Activated naive CD4-positive, alpha-beta T cell treated with anti-CD3 and anti-CD28 coated beads, Interleukin-2, amount 50 U/mL, for 24 hours (primary cell): ENCODE data around the gene SRGAP3.

Experiments
- H3K27ac Mint-ChIP-seq: one replicate; pipeline ENCODE4 v1.8.0; 2021; ENCODE audit warnings: mild to moderate bottlenecking, mixed read lengths
- H3K27me3 Mint-ChIP-seq: one replicate; pipeline ENCODE4 v1.8.0; 2021; ENCODE audit warnings: mixed read lengths
- H3K36me3 Mint-ChIP-seq: one replicate; pipeline ENCODE4 v1.8.0; 2021; ENCODE audit warnings: mixed read lengths
- H3K4me1 Mint-ChIP-seq: one replicate; pipeline ENCODE4 v1.8.0; 2021; ENCODE audit warnings: mixed read lengths
- H3K4me3 Mint-ChIP-seq: one replicate; pipeline ENCODE4 v1.8.0; 2021; ENCODE audit warnings: mild to moderate bottlenecking, mixed read lengths
- H3K9me3 Mint-ChIP-seq: one replicate; pipeline ENCODE4 v1.8.0; 2021; ENCODE audit warnings: mixed read lengths

The SRGAP3 gene

GRCh38 chr3:9143184-9143583, 106.3 kb downstream of the SRGAP3 start:
- Mint-ChIP-seq H3K4me1 (no peaks in the 10 kb centered on the region), H3K36me3 (peaks cover 9% of the 10 kb centered on the region), H3K27ac (no peak overlapping the region), H3K27me3 (peaks cover 2% of the 10 kb centered on the region), H3K9me3 (no peaks in the 10 kb centered on the region), H3K4me3 (no peak overlapping the region)

- no peaks in the 10 kb centered on the region for H3K4me1 Mint-ChIP-seq
- H3K27ac Mint-ChIP-seq = no peak overlapping the region
- peaks cover 5% of the 10 kb centered on the region for H3K27me3 Mint-ChIP-seq
- H3K36me3 Mint-ChIP-seq = peaks cover 9% of the 10 kb centered on the region
- no peaks in the 10 kb centered on the region for H3K9me3 Mint-ChIP-seq
- H3K4me3 Mint-ChIP-seq = no peak overlapping the region
These were observed 107.1 kb downstream of the SRGAP3 start for GRCh38 chr3:9142362-9142761.

GRCh38 chr3:9141928-9142289, 107.5 kb downstream of the SRGAP3 start:
- H3K27me3 Mint-ChIP-seq = peaks cover 7% of the 10 kb centered on the region
- H3K4me1 Mint-ChIP-seq = no peaks in the 10 kb centered on the region
- no peaks in the 10 kb centered on the region for H3K9me3 Mint-ChIP-seq
- H3K27ac Mint-ChIP-seq = no peak overlapping the region
- no peak overlapping the region for H3K4me3 Mint-ChIP-seq
- peaks cover 9% of the 10 kb centered on the region for H3K36me3 Mint-ChIP-seq

- Mint-ChIP-seq H3K27ac (no peak overlapping the region), H3K36me3 (peaks cover 4% of the 10 kb centered on the region), H3K4me3 (no peak overlapping the region), H3K9me3 (no peaks in the 10 kb centered on the region), H3K4me1 (peaks cover 4% of the 10 kb centered on the region), H3K27me3 (peaks cover 11% of the 10 kb centered on the region)
These were observed 110.1 kb downstream of the SRGAP3 start for GRCh38 chr3:9139366-9139765.

- peaks cover 4% of the 10 kb centered on the region for H3K4me1 Mint-ChIP-seq
- peaks cover 11% of the 10 kb centered on the region for H3K27me3 Mint-ChIP-seq
- H3K4me3 Mint-ChIP-seq = no peak overlapping the region
- H3K27ac Mint-ChIP-seq = no peak overlapping the region
- peaks cover 4% of the 10 kb centered on the region for H3K36me3 Mint-ChIP-seq
- no peaks in the 10 kb centered on the region for H3K9me3 Mint-ChIP-seq
These were observed 111.8 kb downstream of the SRGAP3 start for GRCh38 chr3:9137676-9138075.

- H3K9me3 Mint-ChIP-seq = no peaks in the 10 kb centered on the region
- no peak overlapping the region for H3K27ac Mint-ChIP-seq
- peaks cover 4% of the 10 kb centered on the region for H3K36me3 Mint-ChIP-seq
- H3K4me1 Mint-ChIP-seq = peaks cover 4% of the 10 kb centered on the region
- H3K27me3 Mint-ChIP-seq = peaks cover 11% of the 10 kb centered on the region
- no peak overlapping the region for H3K4me3 Mint-ChIP-seq
These were observed 112.5 kb downstream of the SRGAP3 start for GRCh38 chr3:9136746-9137465.

- Mint-ChIP-seq H3K27me3 (peaks cover 11% of the 10 kb centered on the region), H3K27ac (no peak overlapping the region), H3K4me1 (peaks cover 4% of the 10 kb centered on the region), H3K4me3 (peak overlapping the region; percentile 69), H3K9me3 (no peaks in the 10 kb centered on the region), H3K36me3 (peaks cover 4% of the 10 kb centered on the region)
These were observed 113.4 kb downstream of the SRGAP3 start for GRCh38 chr3:9135930-9136525.

GRCh38 chr3:9135526-9135925, 113.9 kb downstream of the SRGAP3 start:
- H3K9me3 Mint-ChIP-seq = no peaks in the 10 kb centered on the region
- H3K36me3 Mint-ChIP-seq = peaks cover 4% of the 10 kb centered on the region
- no peak overlapping the region for H3K4me3 Mint-ChIP-seq
- peaks cover 11% of the 10 kb centered on the region for H3K27me3 Mint-ChIP-seq
- H3K4me1 Mint-ChIP-seq = peaks cover 4% of the 10 kb centered on the region
- H3K27ac Mint-ChIP-seq = no peak overlapping the region

GRCh38 chr3:9133656-9134055, 115.8 kb downstream of the SRGAP3 start:
- no peak overlapping the region for H3K27ac Mint-ChIP-seq
- H3K4me3 Mint-ChIP-seq = no peak overlapping the region
- H3K9me3 Mint-ChIP-seq = no peaks in the 10 kb centered on the region
- peaks cover 11% of the 10 kb centered on the region for H3K27me3 Mint-ChIP-seq
- H3K36me3 Mint-ChIP-seq = no peaks in the 10 kb centered on the region
- H3K4me1 Mint-ChIP-seq = peaks cover 8% of the 10 kb centered on the region

- Mint-ChIP-seq H3K9me3 (no peaks in the 10 kb centered on the region), H3K36me3 (no peaks in the 10 kb centered on the region), H3K4me1 (peaks cover 4% of the 10 kb centered on the region), H3K4me3 (no peak overlapping the region), H3K27me3 (peaks cover 5% of the 10 kb centered on the region), H3K27ac (no peak overlapping the region)
These were observed 118.8 kb downstream of the SRGAP3 start for GRCh38 chr3:9130345-9131305.

- no peak overlapping the region for H3K27ac Mint-ChIP-seq
- no peaks in the 10 kb centered on the region for H3K27me3 Mint-ChIP-seq
- peaks cover 4% of the 10 kb centered on the region for H3K4me1 Mint-ChIP-seq
- no peaks in the 10 kb centered on the region for H3K36me3 Mint-ChIP-seq
- no peaks in the 10 kb centered on the region for H3K9me3 Mint-ChIP-seq
- H3K4me3 Mint-ChIP-seq = no peak overlapping the region
These were observed 120.1 kb downstream of the SRGAP3 start for GRCh38 chr3:9129365-9129764.

GRCh38 chr3:9125278-9125951, 124.0 kb downstream of the SRGAP3 start:
- H3K27ac Mint-ChIP-seq = no peak overlapping the region
- no peaks in the 10 kb centered on the region for H3K36me3 Mint-ChIP-seq
- H3K27me3 Mint-ChIP-seq = no peaks in the 10 kb centered on the region
- no peaks in the 10 kb centered on the region for H3K9me3 Mint-ChIP-seq
- H3K4me1 Mint-ChIP-seq = peaks cover 4% of the 10 kb centered on the region
- H3K4me3 Mint-ChIP-seq = no peak overlapping the region

- Mint-ChIP-seq H3K4me3 (no peak overlapping the region), H3K27ac (no peak overlapping the region), H3K27me3 (no peaks in the 10 kb centered on the region), H3K36me3 (no peaks in the 10 kb centered on the region), H3K4me1 (no peaks in the 10 kb centered on the region), H3K9me3 (no peaks in the 10 kb centered on the region)
These were observed 124.7 kb downstream of the SRGAP3 start for GRCh38 chr3:9124730-9125129.

GRCh38 chr3:9123840-9124239, 125.6 kb downstream of the SRGAP3 start:
- no peaks in the 10 kb centered on the region for H3K36me3 Mint-ChIP-seq
- H3K4me1 Mint-ChIP-seq = no peaks in the 10 kb centered on the region
- H3K9me3 Mint-ChIP-seq = no peaks in the 10 kb centered on the region
- no peak overlapping the region for H3K27ac Mint-ChIP-seq
- no peak overlapping the region for H3K4me3 Mint-ChIP-seq
- no peaks in the 10 kb centered on the region for H3K27me3 Mint-ChIP-seq

- H3K4me3 Mint-ChIP-seq = no peak overlapping the region
- no peaks in the 10 kb centered on the region for H3K4me1 Mint-ChIP-seq
- H3K36me3 Mint-ChIP-seq = no peaks in the 10 kb centered on the region
- no peak overlapping the region for H3K27ac Mint-ChIP-seq
- H3K27me3 Mint-ChIP-seq = no peaks in the 10 kb centered on the region
- H3K9me3 Mint-ChIP-seq = no peaks in the 10 kb centered on the region
These were observed 126.6 kb downstream of the SRGAP3 start for GRCh38 chr3:9122732-9123364.
